H9 (cell line): Measurements from ENCODE around the gene C1QTNF1. TPM values are rescaled to one million over a fixed set of nuclear protein-coding genes. Genes with fewer than 3 reads are reported as not detected.
"Not testable (repeated sequence)": the region's sequence is repeated elsewhere in the genome, so short reads cannot be mapped to it uniquely, and the experiment has no call there.

ENCODE experiments used
- DNase-seq: peaks from one replicate; pipeline ENCODE4 v3.0.0-alpha.2; 2017
- H2AFZ ChIP-seq: one replicate; pipeline ENCODE4 v1.6.1; 2013; ENCODE audit warnings: mild to moderate bottlenecking, low read length, control low read depth, moderate library complexity
- H2AK5ac ChIP-seq: 2 replicates; pipeline ENCODE4 v1.6.1; 2013; ENCODE audit warnings: low read length, control low read depth, mixed read lengths; ENCODE audit not compliant: insufficient read length
- H2BK120ac ChIP-seq: one replicate; pipeline ENCODE4 v1.6.1; 2013; ENCODE audit warnings: low read depth, mild to moderate bottlenecking, low read length, control low read depth, inconsistent platforms; ENCODE audit not compliant: poor library complexity, severe bottlenecking
- H2BK12ac ChIP-seq: 2 replicates; pipeline ENCODE4 v1.6.1; 2013; ENCODE audit warnings: low read length, control low read depth, mixed read lengths, low read depth; ENCODE audit not compliant: insufficient read length
- H2BK15ac ChIP-seq: 2 replicates; pipeline ENCODE4 v1.6.1; 2013; ENCODE audit warnings: low read depth, low read length, control low read depth
- H2BK20ac ChIP-seq: one replicate; pipeline ENCODE4 v1.6.1; 2013; ENCODE audit warnings: low read depth, mild to moderate bottlenecking, low read length, control low read depth, inconsistent platforms; ENCODE audit not compliant: poor library complexity, severe bottlenecking
- H2BK5ac ChIP-seq: 2 replicates; pipeline ENCODE4 v1.6.1; 2013; ENCODE audit warnings: low read length, control low read depth, mixed read lengths; ENCODE audit not compliant: insufficient read length
- H3K14ac ChIP-seq: 2 replicates; pipeline ENCODE4 v1.6.1; 2013; ENCODE audit warnings: low read length, control low read depth; ENCODE audit not compliant: insufficient read depth
- H3K18ac ChIP-seq: 2 replicates; pipeline ENCODE4 v1.6.1; 2013; ENCODE audit warnings: low read depth, mild to moderate bottlenecking, mixed read lengths, low read length, control low read depth; ENCODE audit not compliant: insufficient read length
- H3K23ac ChIP-seq: 2 replicates; pipeline ENCODE4 v1.6.1; 2013; ENCODE audit warnings: low read length, control low read depth, mixed read lengths, low read depth; ENCODE audit not compliant: insufficient read length
- H3K23me2 ChIP-seq: 2 replicates; pipeline ENCODE4 v1.6.1; 2013; ENCODE audit warnings: low read depth, mild to moderate bottlenecking, mixed read lengths, low read length, control low read depth; ENCODE audit not compliant: insufficient read length, poor library complexity, severe bottlenecking
- H3K27ac ChIP-seq: 2 replicates; pipeline ENCODE4 v1.5.1; 2013; ENCODE audit warnings: low read length, control low read depth, mixed read lengths, low read depth; ENCODE audit not compliant: insufficient read length
- H3K27me3 ChIP-seq: 2 replicates; pipeline ENCODE4 v1.6.1; 2013; ENCODE audit warnings: low read length, control low read depth, inconsistent platforms; ENCODE audit not compliant: insufficient read depth
- H3K4ac ChIP-seq: 2 replicates; pipeline ENCODE4 v1.6.1; 2013; ENCODE audit warnings: low read depth, mild to moderate bottlenecking, control low read depth, inconsistent platforms, low read length, moderate library complexity
- H3K4me1 ChIP-seq: 2 replicates; pipeline ENCODE4 v1.6.1; 2013; ENCODE audit warnings: low read length, control low read depth, inconsistent platforms; ENCODE audit not compliant: insufficient read depth
- H3K4me2 ChIP-seq: 2 replicates; pipeline ENCODE4 v1.6.1; 2013; ENCODE audit warnings: low read length, control low read depth, mixed read lengths; ENCODE audit not compliant: insufficient read length, insufficient read depth
- H3K56ac ChIP-seq: 2 replicates; pipeline ENCODE4 v1.6.1; 2013; ENCODE audit warnings: low read depth, mild to moderate bottlenecking, mixed read lengths, low read length, control low read depth; ENCODE audit not compliant: insufficient read length
- H3K79me1 ChIP-seq: 2 replicates; pipeline ENCODE4 v1.6.1; 2013; ENCODE audit warnings: low read depth, mild to moderate bottlenecking, moderate library complexity, low read length, control low read depth, inconsistent platforms; ENCODE audit not compliant: insufficient read depth, poor library complexity, severe bottlenecking
- H3K79me2 ChIP-seq: 2 replicates; pipeline ENCODE4 v1.6.1; 2013; ENCODE audit warnings: low read length, control low read depth, inconsistent platforms; ENCODE audit not compliant: insufficient read depth
- H3K9ac ChIP-seq: 2 replicates; pipeline ENCODE4 v1.6.1; 2013; ENCODE audit warnings: low read length, control low read depth, mixed read lengths; ENCODE audit not compliant: insufficient read length; ENCODE audit errors: extremely low read depth
- H3K9me3 ChIP-seq: one replicate; pipeline ENCODE4 v1.6.1; 2013; ENCODE audit warnings: low read depth, low read length, inconsistent platforms; ENCODE audit not compliant: control insufficient read depth
- H3T11ph ChIP-seq: one replicate; pipeline ENCODE4 v1.6.1; 2013; ENCODE audit warnings: mild to moderate bottlenecking, low read length, control low read depth, inconsistent platforms
- H4K20me1 ChIP-seq: one replicate; pipeline ENCODE4 v1.6.1; 2013; ENCODE audit not compliant: control insufficient read depth, insufficient read length, insufficient read depth
- H4K5ac ChIP-seq: 2 replicates; pipeline ENCODE4 v1.6.1; 2013; ENCODE audit warnings: low read depth, mild to moderate bottlenecking, mixed read lengths, low read length, control low read depth; ENCODE audit not compliant: insufficient read length
- H4K8ac ChIP-seq: replicated peaks from 2 replicates; pipeline ENCODE4 v1.6.1; 2013; ENCODE audit warnings: low read length, control low read depth, mixed read lengths, low read depth; ENCODE audit not compliant: insufficient read length
- H4K91ac ChIP-seq: 2 replicates; pipeline ENCODE4 v1.6.1; 2013; ENCODE audit warnings: low read depth, mild to moderate bottlenecking, moderate library complexity, mixed read lengths, low read length, control low read depth; ENCODE audit not compliant: insufficient read length
- H3K27ac Mint-ChIP-seq, 3 experiments: 2 replicates in 2 of 3; 3 replicates in 1 of 3; pipeline ENCODE4 v1.8.0; 2020 to 2021; ENCODE audit warnings: mixed read lengths in 3 of 3, mild to moderate bottlenecking in 1 of 3, moderate library complexity in 1 of 3
- H3K27me3 Mint-ChIP-seq: 2 replicates; pipeline ENCODE4 v1.8.0; 2021; ENCODE audit warnings: low read depth, mild to moderate bottlenecking, moderate library complexity, mixed read lengths
- H3K36me3 Mint-ChIP-seq, 3 experiments: 2 replicates in 2 of 3; 3 replicates in 1 of 3; pipeline ENCODE4 v1.8.0; 2020 to 2021; ENCODE audit warnings: low read depth in 3 of 3, mixed read lengths in 3 of 3; ENCODE audit not compliant: insufficient read depth in 1 of 3
- H3K4me1 Mint-ChIP-seq, 2 experiments: 2 replicates each; pipeline ENCODE4 v1.8.0; 2020; ENCODE audit warnings: mixed read lengths in 2 of 2
- H3K4me3 Mint-ChIP-seq, 2 experiments: 2 replicates in 1 of 2; 3 replicates in 1 of 2; pipeline ENCODE4 v1.8.0; 2020 to 2021; ENCODE audit warnings: mild to moderate bottlenecking in 2 of 2, mixed read lengths in 2 of 2, moderate library complexity in 1 of 2
- H3K9me3 Mint-ChIP-seq, 2 experiments: 2 replicates in 1 of 2; 3 replicates in 1 of 2; pipeline ENCODE4 v1.8.0; 2020; ENCODE audit warnings: mild to moderate bottlenecking in 2 of 2, mixed read lengths in 2 of 2, moderate library complexity in 1 of 2
- WGBS: extraction: QIAGEN DNeasy Blood & Tissue Kit; methylation state at CpG from one replicate; pipeline ENCODE4 v1.1.7; 2013; ENCODE audit warnings: missing lambda C conversion rate, low lambda C conversion rate, mixed read lengths; ENCODE audit not compliant: insufficient read length; ENCODE audit errors: extremely low coverage; 5-methylcytosine and 5-hydroxymethylcytosine counted together
- total RNA-seq: library from RNA; stranded (reverse); gene quantifications from 2 replicates; pipeline ENCODE4 v1.2.1, GENCODE V29; 2021
- TF ChIP-seq, protein P1 (sequence below): fragments of 200-600 bp; sonication (generic); conservative IDR thresholded peaks from 3 replicates; pipeline ENCODE4 v1.8.0; 2021; ENCODE audit warnings: antibody characterized with exemption, mild to moderate bottlenecking

The C1QTNF1 gene
- total RNA-seq, 1 experiment from 2014 or later = 0.96 TPM

GRCh38 chr17:79020631-79021301, 3.2 kb upstream of the C1QTNF1 start:
- peaks cover 93% of the 10 kb centered on the region for H3K27me3 Mint-ChIP-seq
- no peak overlapping the region for H3K27ac Mint-ChIP-seq
- no peak overlapping the region for H3K56ac ChIP-seq

GRCh38 chr17:79021929-79022328, 2.0 kb upstream of the C1QTNF1 start:
- H3K9me3 Mint-ChIP-seq, H3K18ac ChIP-seq, H3K4me2 ChIP-seq, H2BK15ac ChIP-seq, H4K8ac ChIP-seq, H4K91ac ChIP-seq, H3K4me3 Mint-ChIP-seq, H3K9me3 ChIP-seq, H3K79me1 ChIP-seq, H2BK20ac ChIP-seq, H3K56ac ChIP-seq, H2AK5ac ChIP-seq, H3K27ac Mint-ChIP-seq, H4K20me1 ChIP-seq, H3K9ac ChIP-seq, H4K5ac ChIP-seq, H3K14ac ChIP-seq, H2AFZ ChIP-seq, H3K79me2 ChIP-seq, H3K4ac ChIP-seq, H3K36me3 Mint-ChIP-seq, H3K23ac ChIP-seq, DNase-seq, H2BK12ac ChIP-seq, H3K4me1 ChIP-seq, H2BK120ac ChIP-seq, H3T11ph ChIP-seq, H2BK5ac ChIP-seq, H3K27ac ChIP-seq: not testable (repeated sequence)
- Mint-ChIP-seq H3K27me3 (peaks cover 99% of the 10 kb centered on the region), H3K4me1 (peaks cover 15 to 26% of the 10 kb centered on the region in 2 experiments)
- H3K27me3 ChIP-seq = peaks cover 36% of the 10 kb centered on the region; the same call in 1 of the 2 replicates
- H3K23me2 ChIP-seq = peaks cover 13% of the 10 kb centered on the region
- no CpG with 5 or more reads among the region's 2 CpGs for WGBS

More at GRCh38 chr17:79020631-79021301, 3.2 kb upstream of the C1QTNF1 start:
- H3K9me3 Mint-ChIP-seq = peaks cover 10 to 11% of the 10 kb centered on the region in 2 experiments
- no peak overlapping the region for H3K14ac ChIP-seq
- H3T11ph ChIP-seq = no peak overlapping the region
- H4K20me1 ChIP-seq = no peaks in the 10 kb centered on the region
- no peak overlapping the region for H3K4ac ChIP-seq
- no peaks in the 10 kb centered on the region for H3K79me2 ChIP-seq
- no peak overlapping the region for H2AK5ac ChIP-seq
- no peak overlapping the region for H2BK15ac ChIP-seq
- no peak overlapping the region for H4K5ac ChIP-seq
- peaks cover 0 to 5% (median under 1%) of the 10 kb centered on the region in 3 experiments; a peak in 4 of 7 replicates for H3K36me3 Mint-ChIP-seq
- H3K9me3 ChIP-seq = no peaks in the 10 kb centered on the region
- H2BK5ac ChIP-seq = no peak overlapping the region
- H3K23ac ChIP-seq = no peak overlapping the region
- no peaks in the 10 kb centered on the region for H3K4me1 ChIP-seq
- H3K4me1 Mint-ChIP-seq = peaks cover 15 to 24% of the 10 kb centered on the region in 2 experiments
- no peak overlapping the region for H2BK12ac ChIP-seq
- H3K4me2 ChIP-seq = no peak overlapping the region
- no peak overlapping the region for H2BK20ac ChIP-seq
- no peak overlapping the region for H4K91ac ChIP-seq
- no peak overlapping the region for H3K18ac ChIP-seq
- no peak overlapping the region for H3K9ac ChIP-seq
- peaks cover 13% of the 10 kb centered on the region for H3K23me2 ChIP-seq
- H4K8ac ChIP-seq = no peak overlapping the region
- WGBS = no CpG with 5 or more reads among the region's 2 CpGs
- H2AFZ ChIP-seq = no peak overlapping the region
- TF ChIP-seq, protein P1, sequence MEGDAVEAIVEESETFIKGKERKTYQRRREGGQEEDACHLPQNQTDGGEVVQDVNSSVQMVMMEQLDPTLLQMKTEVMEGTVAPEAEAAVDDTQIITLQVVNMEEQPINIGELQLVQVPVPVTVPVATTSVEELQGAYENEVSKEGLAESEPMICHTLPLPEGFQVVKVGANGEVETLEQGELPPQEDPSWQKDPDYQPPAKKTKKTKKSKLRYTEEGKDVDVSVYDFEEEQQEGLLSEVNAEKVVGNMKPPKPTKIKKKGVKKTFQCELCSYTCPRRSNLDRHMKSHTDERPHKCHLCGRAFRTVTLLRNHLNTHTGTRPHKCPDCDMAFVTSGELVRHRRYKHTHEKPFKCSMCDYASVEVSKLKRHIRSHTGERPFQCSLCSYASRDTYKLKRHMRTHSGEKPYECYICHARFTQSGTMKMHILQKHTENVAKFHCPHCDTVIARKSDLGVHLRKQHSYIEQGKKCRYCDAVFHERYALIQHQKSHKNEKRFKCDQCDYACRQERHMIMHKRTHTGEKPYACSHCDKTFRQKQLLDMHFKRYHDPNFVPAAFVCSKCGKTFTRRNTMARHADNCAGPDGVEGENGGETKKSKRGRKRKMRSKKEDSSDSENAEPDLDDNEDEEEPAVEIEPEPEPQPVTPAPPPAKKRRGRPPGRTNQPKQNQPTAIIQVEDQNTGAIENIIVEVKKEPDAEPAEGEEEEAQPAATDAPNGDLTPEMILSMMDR = no peak
- H3K27ac ChIP-seq = no peak overlapping the region
- no peak overlapping the region for H2BK120ac ChIP-seq
- H3K79me1 ChIP-seq = no peaks in the 10 kb centered on the region
- DNase-seq = no peak
- no peak overlapping the region for H3K4me3 Mint-ChIP-seq
- H3K27me3 ChIP-seq = peaks cover 36% of the 10 kb centered on the region; the same call in 1 of the 2 replicates
